ENCODE data around the gene NTRK1. TPM values are rescaled to one million over a fixed set of nuclear protein-coding genes. Genes with fewer than 3 reads are reported as not detected.

Gene NTRK1
- not detected in 2 replicates for total RNA-seq

GRCh38 chr1:156860628-156861423, at the start of gene NTRK1:
NTRK1 (plus strand) TSS chr1:156860865; CDS start chr1:156860935, 70 bp downstream.

GRCh38 chr1:156816561-156817328, 43.9 kb upstream of the NTRK1 start, which contains the start of gene SH2D2A:
SH2D2A (minus strand) TSS chr1:156816848; CDS start chr1:156816708, 140 bp downstream.

GRCh38 chr1:156858959-156859522, 1.6 kb upstream of the NTRK1 start, which contains the start of gene INSRR:
INSRR (minus strand) TSS chr1:156859117; CDS start chr1:156858621, 496 bp downstream.

GRCh38 chr1:156893048-156893953, 32.6 kb downstream of the NTRK1 start, which contains the start of gene PEAR1:
PEAR1 (plus strand) TSS chr1:156893718; CDS start chr1:156903927, 10,209 bp downstream.

GRCh38 chr1:156920233-156921052, 59.8 kb downstream of the NTRK1 start, which contains the start of gene LRRC71:
LRRC71 (plus strand) TSS chr1:156920632; CDS start chr1:156920804, 172 bp downstream.

Other genes with a start within 250 kb of the NTRK1 start
- not detected in 2 replicates for gene HAPLN2, start 241.4 kb upstream of the NTRK1 start, total RNA-seq
- gene BCAN, start 218.7 kb upstream of the NTRK1 start, total RNA-seq, result not detected in 2 replicates
- gene NES, start 183.5 kb upstream of the NTRK1 start, total RNA-seq, result 30.5 and 35.0 TPM in 2 replicates
- gene CRABP2, start 155.3 kb upstream of the NTRK1 start, total RNA-seq, result 32.1 and 50.8 TPM in 2 replicates
- gene METTL25B, start 132.4 kb upstream of the NTRK1 start, total RNA-seq, result 11.0 and 11.6 TPM in 2 replicates
- 22.4 and 24.9 TPM in 2 replicates for gene ISG20L2, start 132.1 kb upstream of the NTRK1 start, total RNA-seq
- gene MRPL24, start 119.8 kb upstream of the NTRK1 start, total RNA-seq, result 96.9 and 106 TPM in 2 replicates
- 193 and 222 TPM in 2 replicates for gene HDGF, start 109.2 kb upstream of the NTRK1 start, total RNA-seq
- gene PRCC, start 93.3 kb upstream of the NTRK1 start, total RNA-seq, result 41.6 and 43.2 TPM in 2 replicates
- 0.34 and 0.59 TPM in 2 replicates for gene SH2D2A, start 44.0 kb upstream of the NTRK1 start, total RNA-seq
- gene INSRR, start 1.7 kb upstream of the NTRK1 start, total RNA-seq, result not detected in 2 replicates
- 21.1 and 24.0 TPM in 2 replicates for gene PEAR1, start 32.9 kb downstream of the NTRK1 start, total RNA-seq
- gene LRRC71, start 59.8 kb downstream of the NTRK1 start, total RNA-seq, result 0.15 and 1.3 TPM in 2 replicates
- 12.6 and 14.6 TPM in 2 replicates for gene ARHGEF11, start 184.9 kb downstream of the NTRK1 start, total RNA-seq
- gene ETV3L, start 238.9 kb downstream of the NTRK1 start, total RNA-seq, result not detected in 2 replicates